Peyer's patch (tissue), 4 donors: Measurements from ENCODE around the gene ARSI. TPM values are rescaled to one million over a fixed set of nuclear protein-coding genes. Genes with fewer than 3 reads are reported as not detected.

Experiments used
- DNase-seq, 3 donors: peaks; one replicate each; pipeline ENCODE4 v3.0.0-alpha.2; 2017 to 2019
- H3K27ac ChIP-seq, 4 donors: fragments of 200-600 bp; sonication (generic); one replicate each; pipeline ENCODE4 v1.5.1; 2016 to 2019
- H3K27me3 ChIP-seq, 2 donors: fragments of 200-600 bp; sonication (generic); one replicate each; pipeline ENCODE4 v1.5.1; 2019
- H3K36me3 ChIP-seq, 3 donors: fragments of 200-600 bp; sonication (generic); one replicate each; pipeline ENCODE4 v1.5.1; 2016 to 2019
- H3K4me1 ChIP-seq, 4 donors: fragments of 200-600 bp; sonication (generic); one replicate each; pipeline ENCODE4 v1.5.1; 2016 to 2019
- H3K4me3 ChIP-seq, 4 donors: fragments of 200-600 bp; sonication (generic); 1 replicate in 3 of 4; 2 replicates in 1 of 4; pipeline ENCODE4 v1.5.1; 2016 to 2019; ENCODE audit warnings: mild to moderate bottlenecking in 1 of 4
- H3K9me3 ChIP-seq, 4 donors: fragments of 200-600 bp; sonication (generic); one replicate each; pipeline ENCODE4 v1.5.1; 2016 to 2019; ENCODE audit warnings: mild to moderate bottlenecking in 1 of 4
- POLR2A ChIP-seq, 2 donors: fragments of 450-650 bp; IDR thresholded peaks; one replicate each; pipeline ENCODE4 v1.5.1; 2017; ENCODE audit warnings: antibody characterized with exemption in 2 of 2, mild to moderate bottlenecking in 2 of 2, moderate library complexity in 2 of 2
- total RNA-seq, 4 donors: library from RNA; depleted of rRNA; stranded (reverse); fragments of >200 nt; gene quantifications; one replicate each; pipeline ENCODE4 v1.1.0, GENCODE V29; 2016
- TF ChIP-seq, protein P1 (sequence below), 6 experiments: fragments of 450-650 bp in 4 of 6; fragments of 200-600 bp in 2 of 6; sonication (generic) in 1 of 6; IDR thresholded peaks; one replicate each; pipeline ENCODE4 v1.5.1; 2017 to 2019; ENCODE audit warnings: antibody characterized with exemption in 6 of 6, mild to moderate bottlenecking in 3 of 6, moderate library complexity in 1 of 6

ARSI gene
- total RNA-seq, 4 donors from 2014 or later = not detected

GRCh38 chr5:150329881-150330876 is 27.5 kb upstream of the ARSI start:
- TF ChIP-seq, protein P1, sequence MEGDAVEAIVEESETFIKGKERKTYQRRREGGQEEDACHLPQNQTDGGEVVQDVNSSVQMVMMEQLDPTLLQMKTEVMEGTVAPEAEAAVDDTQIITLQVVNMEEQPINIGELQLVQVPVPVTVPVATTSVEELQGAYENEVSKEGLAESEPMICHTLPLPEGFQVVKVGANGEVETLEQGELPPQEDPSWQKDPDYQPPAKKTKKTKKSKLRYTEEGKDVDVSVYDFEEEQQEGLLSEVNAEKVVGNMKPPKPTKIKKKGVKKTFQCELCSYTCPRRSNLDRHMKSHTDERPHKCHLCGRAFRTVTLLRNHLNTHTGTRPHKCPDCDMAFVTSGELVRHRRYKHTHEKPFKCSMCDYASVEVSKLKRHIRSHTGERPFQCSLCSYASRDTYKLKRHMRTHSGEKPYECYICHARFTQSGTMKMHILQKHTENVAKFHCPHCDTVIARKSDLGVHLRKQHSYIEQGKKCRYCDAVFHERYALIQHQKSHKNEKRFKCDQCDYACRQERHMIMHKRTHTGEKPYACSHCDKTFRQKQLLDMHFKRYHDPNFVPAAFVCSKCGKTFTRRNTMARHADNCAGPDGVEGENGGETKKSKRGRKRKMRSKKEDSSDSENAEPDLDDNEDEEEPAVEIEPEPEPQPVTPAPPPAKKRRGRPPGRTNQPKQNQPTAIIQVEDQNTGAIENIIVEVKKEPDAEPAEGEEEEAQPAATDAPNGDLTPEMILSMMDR (IDR thresholded peaks at IDR 0.05) = no peak
- no peak for TF ChIP-seq POLR2A (IDR thresholded peaks at IDR 0.05)
- Histone ChIP-seq H3K4me1 (no peaks in the 10 kb centered on the region), H3K27me3 (no peaks in the 10 kb centered on the region), H3K4me3 (no peak overlapping the region), H3K27ac (no peak overlapping the region), H3K36me3 (no peaks in the 10 kb centered on the region), H3K9me3 (no peaks in the 10 kb centered on the region)
- no peak for DNase-seq

DNA sequence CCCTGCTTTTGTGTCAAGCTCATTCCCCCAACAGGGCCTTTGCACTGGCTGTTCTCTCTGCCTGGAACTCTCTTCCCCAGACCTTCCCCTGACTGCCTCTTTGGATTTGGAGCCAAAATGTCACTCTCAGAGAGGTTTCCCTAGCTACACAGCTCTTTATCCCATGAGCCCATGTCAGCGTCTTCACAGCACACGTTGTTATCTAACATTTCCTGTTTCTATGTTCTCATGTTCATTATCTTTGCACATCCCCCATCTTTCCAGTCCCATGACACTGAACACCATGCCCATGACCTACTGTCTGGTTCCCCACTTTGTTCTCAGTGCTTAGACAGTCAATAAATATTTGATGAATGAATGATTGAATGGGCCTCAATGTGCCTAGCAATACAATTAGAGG is 26.3 kb upstream of the ARSI start:
- no peaks in the 10 kb centered on the region for H3K27me3 ChIP-seq
- H3K36me3 ChIP-seq = no peaks in the 10 kb centered on the region
- no peak for DNase-seq
- H3K9me3 ChIP-seq = no peaks in the 10 kb centered on the region
- no peak overlapping the region for H3K4me3 ChIP-seq
- H3K4me1 ChIP-seq = no peaks in the 10 kb centered on the region
- TF ChIP-seq POLR2A (IDR thresholded peaks at IDR 0.05) = no peak
- TF ChIP-seq, protein P1 (IDR thresholded peaks at IDR 0.05) = no peak
- peak overlapping the region in 1 of 4 donors; percentile 26 for H3K27ac ChIP-seq

DNA sequence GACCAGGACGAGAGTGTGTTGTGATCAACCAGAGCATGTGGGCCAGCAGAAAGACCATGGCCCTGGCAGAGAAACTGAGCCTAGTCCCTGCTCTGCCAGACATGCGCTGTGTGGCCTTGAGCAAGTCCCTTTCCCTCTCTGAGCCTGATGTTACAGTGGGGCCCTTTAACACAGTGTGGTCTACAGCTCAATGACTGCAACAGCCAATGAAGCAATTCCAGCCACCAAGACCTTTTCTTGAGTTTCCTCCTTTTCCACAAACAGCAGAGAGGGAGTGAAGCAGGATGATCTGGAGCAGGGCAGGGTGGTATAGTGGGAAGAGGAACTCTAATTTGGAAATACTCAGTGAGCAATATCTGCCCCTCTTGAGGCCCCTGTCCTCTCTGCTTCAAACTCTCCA is 25.8 kb upstream of the ARSI start:
- H3K4me1 ChIP-seq = no peaks in the 10 kb centered on the region
- DNase-seq = no peak
- H3K9me3 ChIP-seq = no peaks in the 10 kb centered on the region
- no peak overlapping the region for H3K4me3 ChIP-seq
- no peaks in the 10 kb centered on the region for H3K27me3 ChIP-seq
- H3K27ac ChIP-seq = peak overlapping the region in 1 of 4 donors; percentile 26
- H3K36me3 ChIP-seq = no peaks in the 10 kb centered on the region
- TF ChIP-seq, protein P1 (IDR thresholded peaks at IDR 0.05) = no peak
- TF ChIP-seq POLR2A (IDR thresholded peaks at IDR 0.05) = no peak

DNA sequence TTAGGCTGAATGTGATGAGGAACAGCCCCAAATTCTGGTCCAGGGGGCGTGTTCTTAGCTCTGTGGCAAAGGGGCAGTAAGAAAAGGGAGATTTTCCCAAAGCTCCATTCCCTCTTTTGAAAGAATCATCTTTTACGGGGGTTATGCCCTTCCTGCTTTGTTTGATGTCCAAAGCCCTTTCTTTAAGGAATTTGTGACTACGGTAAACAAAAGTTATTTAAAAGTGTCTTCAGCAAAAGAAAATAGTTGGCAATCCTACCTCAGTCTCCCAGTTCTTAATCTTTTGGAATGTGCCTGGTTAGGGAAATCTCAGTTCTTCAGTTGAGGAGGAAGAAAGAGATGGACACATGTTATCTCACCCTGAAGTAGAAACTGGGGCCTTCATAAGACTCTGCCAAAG is 24.4 kb upstream of the ARSI start:
- H3K27ac ChIP-seq = no peak overlapping the region
- TF ChIP-seq POLR2A (IDR thresholded peaks at IDR 0.05) = no peak
- TF ChIP-seq, protein P1 (IDR thresholded peaks at IDR 0.05) = no peak
- H3K9me3 ChIP-seq = no peaks in the 10 kb centered on the region
- no peaks in the 10 kb centered on the region for H3K27me3 ChIP-seq
- H3K4me1 ChIP-seq = no peaks in the 10 kb centered on the region
- H3K4me3 ChIP-seq = no peak overlapping the region
- no peak for DNase-seq
- no peaks in the 10 kb centered on the region for H3K36me3 ChIP-seq

DNA sequence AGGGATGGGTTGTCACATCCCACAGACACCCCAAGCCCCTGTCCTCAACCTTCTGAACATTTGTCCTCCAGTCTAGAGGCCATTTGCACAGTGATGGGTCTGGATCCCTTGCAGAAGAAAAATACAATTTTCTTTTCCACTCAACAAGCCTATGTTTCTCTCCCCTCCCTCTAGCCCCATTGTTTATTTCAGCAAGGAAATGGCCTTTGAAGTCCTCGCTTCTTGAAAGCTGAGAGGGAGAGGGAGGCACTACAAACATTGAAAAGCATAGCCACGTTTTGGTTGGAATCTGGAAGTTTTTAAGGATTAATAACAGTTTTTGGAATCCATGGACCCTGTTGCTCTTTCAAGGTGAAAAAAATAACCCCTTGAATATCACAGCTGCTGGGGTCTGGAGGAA is 24.0 kb upstream of the ARSI start:
- no peak for TF ChIP-seq POLR2A (IDR thresholded peaks at IDR 0.05)
- TF ChIP-seq, protein P1 (IDR thresholded peaks at IDR 0.05) = no peak
- Histone ChIP-seq H3K4me1 (no peaks in the 10 kb centered on the region), H3K27me3 (no peaks in the 10 kb centered on the region), H3K27ac (no peak overlapping the region), H3K36me3 (no peaks in the 10 kb centered on the region), H3K4me3 (no peak overlapping the region), H3K9me3 (no peaks in the 10 kb centered on the region)
- DNase-seq = no peak
